ENCODE results near the gene TBC1D1.

TBC1D1 gene

DNA sequence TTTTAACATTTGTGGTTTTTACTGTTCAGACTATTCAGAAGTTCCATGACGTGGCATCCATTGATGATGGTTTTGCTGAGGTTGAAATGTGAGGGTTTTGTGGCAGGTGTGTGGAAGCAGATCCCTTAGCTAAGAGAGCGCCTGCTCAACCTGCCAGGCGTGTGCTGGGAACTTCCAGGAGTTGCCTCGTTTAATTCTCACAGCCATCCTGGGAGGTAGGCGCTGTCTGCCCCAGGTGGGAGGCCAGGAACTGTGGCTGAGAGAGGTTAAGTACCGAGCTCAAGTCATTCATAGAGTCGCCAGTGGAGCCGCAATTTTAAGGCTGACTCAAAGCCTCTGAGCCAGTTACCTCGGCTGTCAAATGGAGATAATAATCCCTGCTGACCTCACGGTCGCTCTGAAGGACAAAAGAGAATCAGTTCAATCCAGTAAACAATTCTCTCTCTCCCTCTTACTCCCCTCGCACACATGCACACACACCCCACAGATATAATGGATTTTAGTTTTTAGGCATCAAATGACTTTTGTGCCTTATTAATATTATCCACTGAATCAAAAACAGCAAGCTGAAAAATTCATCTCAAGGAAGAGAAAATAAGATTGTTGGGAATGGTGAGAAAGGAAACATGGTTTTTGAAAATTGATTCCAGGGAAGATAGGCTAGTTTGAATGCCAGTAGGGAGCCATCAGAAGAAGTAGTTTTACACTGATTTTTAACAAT lies 240.6 kb downstream of the TBC1D1 start:
- TF ChIP-seq JUND (IDR thresholded peaks at IDR 0.05; ENCODE audit: low read depth) = no peak
- in situ Hi-C loops (cut with HindIII; ENCODE audit: low pct_unique_long_range_greater_than_20kb, low sequenced_read_pairs) = no loop called here
- no peak for DNase-seq (ENCODE audit: low read depth in 1 of 2, low spot score in 1 of 2)

GRCh38 chr4:38132107-38132673 lies 241.3 kb downstream of the TBC1D1 start:
- TF ChIP-seq JUND (IDR thresholded peaks at IDR 0.05; ENCODE audit: low read depth) = no peak
- in situ Hi-C loops (cut with HindIII; ENCODE audit: low pct_unique_long_range_greater_than_20kb, low sequenced_read_pairs) = no loop called here
- no peak for DNase-seq (ENCODE audit: low read depth in 1 of 2, low spot score in 1 of 2)

DNA sequence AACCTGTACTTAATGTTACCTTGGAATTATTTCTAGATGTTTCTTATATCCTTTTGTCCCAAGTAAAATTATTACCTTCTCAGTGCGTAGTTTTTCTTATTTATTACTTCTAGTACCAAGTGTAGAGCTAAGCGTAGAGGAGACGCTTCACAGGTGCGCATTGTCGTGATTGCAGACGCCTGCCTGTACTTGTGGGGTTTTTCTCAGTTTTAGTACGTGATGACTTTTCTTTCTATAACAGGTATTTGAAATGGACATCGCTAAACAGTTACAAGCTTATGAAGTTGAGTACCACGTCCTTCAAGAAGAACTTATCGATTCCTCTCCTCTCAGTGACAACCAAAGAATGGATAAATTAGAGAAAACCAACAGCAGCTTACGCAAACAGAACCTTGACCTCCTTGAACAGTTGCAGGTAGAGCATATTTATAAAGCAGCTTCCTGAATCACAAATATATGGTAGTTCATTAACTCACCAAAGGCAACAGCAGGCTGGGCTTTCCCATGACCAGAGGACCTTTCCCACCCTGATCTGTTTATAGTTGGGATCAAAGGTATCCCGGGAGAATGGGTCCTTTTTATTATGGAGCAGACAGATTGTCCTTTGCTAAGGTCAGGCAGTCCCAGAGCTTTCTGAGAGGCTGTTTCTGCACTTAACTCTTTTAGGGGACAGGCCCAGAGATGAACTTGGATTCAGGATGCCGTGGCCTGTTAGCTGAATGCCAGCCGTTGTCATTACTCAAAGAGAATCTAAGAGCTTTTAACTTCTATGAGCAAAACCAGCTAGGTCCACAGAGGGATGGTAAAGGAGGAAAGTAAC lies 242.2 kb downstream of the TBC1D1 start:
- in situ Hi-C loops (cut with HindIII; ENCODE audit: low pct_unique_long_range_greater_than_20kb, low sequenced_read_pairs) = no loop called here
- no peak for TF ChIP-seq JUND (IDR thresholded peaks at IDR 0.05; ENCODE audit: low read depth)

GRCh38 chr4:38133711-38134480 lies 243.0 kb downstream of the TBC1D1 start:
- in situ Hi-C loops (cut with HindIII; ENCODE audit: low pct_unique_long_range_greater_than_20kb, low sequenced_read_pairs) = no loop called here
- DNase-seq (ENCODE audit: low read depth in 1 of 2, low spot score in 1 of 2) = no peak
- no peak for TF ChIP-seq JUND (IDR thresholded peaks at IDR 0.05; ENCODE audit: low read depth)

More for the DNA sequence above, 242.2 kb downstream of the TBC1D1 start:
- no peak for DNase-seq (ENCODE audit: low read depth in 1 of 2, low spot score in 1 of 2)

- TF ChIP-seq JUND (IDR thresholded peaks at IDR 0.05; ENCODE audit: low read depth) = no peak
- in situ Hi-C loops (cut with HindIII; ENCODE audit: low pct_unique_long_range_greater_than_20kb, low sequenced_read_pairs) = no loop called here
- no peak for DNase-seq (ENCODE audit: low read depth in 1 of 2, low spot score in 1 of 2)
Observed at GRCh38 chr4:38135201-38135600, 244.3 kb downstream of the TBC1D1 start.

DNA sequence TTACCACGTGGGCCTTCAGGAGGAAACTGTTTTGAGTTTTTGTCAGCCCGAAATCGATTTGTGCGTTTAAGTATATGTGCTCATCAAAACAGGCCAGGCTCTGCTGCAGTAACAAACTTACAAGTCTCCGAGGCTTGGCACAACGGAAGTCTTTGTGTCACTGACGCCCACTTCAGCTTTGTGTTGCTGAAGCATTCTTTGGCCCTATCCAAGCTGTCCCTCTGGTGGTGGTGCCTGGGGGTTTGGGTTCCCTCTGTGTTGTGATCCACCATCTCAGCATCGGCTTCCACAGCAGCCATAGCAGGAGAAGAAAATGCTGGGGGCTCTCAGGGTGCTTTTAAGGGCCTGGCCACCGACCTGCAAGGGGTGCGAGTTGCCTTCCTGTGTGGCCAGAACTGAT lies 245.7 kb downstream of the TBC1D1 start:
- no peak for TF ChIP-seq JUND (IDR thresholded peaks at IDR 0.05; ENCODE audit: low read depth)
- in situ Hi-C loops (cut with HindIII; ENCODE audit: low pct_unique_long_range_greater_than_20kb, low sequenced_read_pairs) = no loop called here
- no peak for DNase-seq (ENCODE audit: low read depth in 1 of 2, low spot score in 1 of 2)

GRCh38 chr4:38137080-38137479 lies 246.2 kb downstream of the TBC1D1 start:
- in situ Hi-C loops (cut with HindIII; ENCODE audit: low pct_unique_long_range_greater_than_20kb, low sequenced_read_pairs) = no loop called here
- DNase-seq (ENCODE audit: low read depth in 1 of 2, low spot score in 1 of 2) = no peak
- TF ChIP-seq JUND (IDR thresholded peaks at IDR 0.05; ENCODE audit: low read depth) = no peak

- in situ Hi-C loops (cut with HindIII; ENCODE audit: low pct_unique_long_range_greater_than_20kb, low sequenced_read_pairs) = no loop called here
- no peak for TF ChIP-seq JUND (IDR thresholded peaks at IDR 0.05; ENCODE audit: low read depth)
- DNase-seq (ENCODE audit: low read depth in 1 of 2, low spot score in 1 of 2) = no peak
Observed at GRCh38 chr4:38138363-38138762, 247.5 kb downstream of the TBC1D1 start.

GRCh38 chr4:38139187-38139586 lies 248.3 kb downstream of the TBC1D1 start:
- no peak for DNase-seq (ENCODE audit: low read depth in 1 of 2, low spot score in 1 of 2)
- TF ChIP-seq JUND (IDR thresholded peaks at IDR 0.05; ENCODE audit: low read depth) = no peak
- in situ Hi-C loops (cut with HindIII; ENCODE audit: low pct_unique_long_range_greater_than_20kb, low sequenced_read_pairs) = no loop called here

DNA sequence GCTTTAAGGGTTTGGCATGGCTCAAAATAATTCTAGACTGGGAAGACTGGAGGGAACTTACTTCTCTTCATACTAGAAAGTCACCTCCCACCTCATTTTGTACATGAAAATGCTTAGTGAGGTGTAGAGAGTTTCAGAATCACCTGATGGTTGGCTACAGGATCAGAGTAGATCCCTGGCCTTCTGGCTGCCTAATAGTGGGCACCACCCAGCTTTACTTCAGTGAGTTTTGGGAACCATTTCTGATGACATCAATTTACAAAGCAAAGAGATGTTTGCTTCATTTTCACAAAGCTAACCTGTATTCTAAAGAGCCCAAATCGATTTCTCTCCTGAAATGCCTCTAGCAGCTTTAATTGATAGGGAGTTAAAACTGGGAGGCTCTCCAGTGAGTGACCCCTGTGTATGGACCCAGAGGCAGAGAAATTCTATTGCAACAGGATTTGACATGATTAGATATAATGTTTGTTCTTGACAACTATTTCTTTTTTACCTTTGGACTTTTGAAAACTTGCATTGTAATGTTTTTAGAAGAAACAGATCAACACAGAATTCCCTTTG lies 249.8 kb downstream of the TBC1D1 start:
- TF ChIP-seq JUND (IDR thresholded peaks at IDR 0.05; ENCODE audit: low read depth) = no peak
- in situ Hi-C loops (cut with HindIII; ENCODE audit: low pct_unique_long_range_greater_than_20kb, low sequenced_read_pairs) = no loop called here
- no peak for DNase-seq (ENCODE audit: low read depth in 1 of 2, low spot score in 1 of 2)

DNA sequence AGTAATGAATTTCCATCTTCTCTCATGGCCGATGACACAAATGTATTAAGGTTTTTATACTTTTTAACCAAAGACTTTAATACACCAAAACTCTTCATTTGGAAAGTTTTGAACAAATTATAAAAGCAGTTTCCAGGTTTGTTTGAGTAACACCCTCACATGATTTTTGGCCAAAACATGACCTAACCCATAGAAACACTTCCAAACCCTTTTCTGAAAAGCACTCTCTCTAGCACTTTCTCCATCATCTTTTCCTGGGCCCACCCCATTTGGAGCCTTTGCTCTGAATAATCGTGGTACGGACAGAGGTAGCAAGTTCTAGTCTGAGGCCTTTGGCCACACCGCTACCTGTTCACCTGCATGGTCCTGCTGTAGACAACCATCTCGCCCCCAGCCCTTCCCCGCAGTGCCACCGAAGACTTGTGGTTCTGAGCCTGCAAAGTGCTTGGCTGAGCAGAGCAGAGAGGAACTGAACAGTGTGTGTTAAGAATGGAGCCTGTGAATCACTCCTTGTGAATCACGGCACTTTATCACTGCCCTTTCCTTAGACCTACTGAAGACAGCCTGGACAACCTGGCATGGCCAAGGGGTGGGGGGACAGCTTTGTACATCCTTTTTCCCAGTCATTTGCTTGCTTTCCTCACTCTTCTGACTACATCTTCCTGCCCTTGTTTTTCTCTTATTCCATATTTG lies 251.1 kb downstream of the TBC1D1 start:
- DNase-seq (ENCODE audit: low read depth in 1 of 2, low spot score in 1 of 2) = no peak
- in situ Hi-C loops (cut with HindIII; ENCODE audit: low pct_unique_long_range_greater_than_20kb, low sequenced_read_pairs) = no loop called here
- no peak for TF ChIP-seq JUND (IDR thresholded peaks at IDR 0.05; ENCODE audit: low read depth)

DNA sequence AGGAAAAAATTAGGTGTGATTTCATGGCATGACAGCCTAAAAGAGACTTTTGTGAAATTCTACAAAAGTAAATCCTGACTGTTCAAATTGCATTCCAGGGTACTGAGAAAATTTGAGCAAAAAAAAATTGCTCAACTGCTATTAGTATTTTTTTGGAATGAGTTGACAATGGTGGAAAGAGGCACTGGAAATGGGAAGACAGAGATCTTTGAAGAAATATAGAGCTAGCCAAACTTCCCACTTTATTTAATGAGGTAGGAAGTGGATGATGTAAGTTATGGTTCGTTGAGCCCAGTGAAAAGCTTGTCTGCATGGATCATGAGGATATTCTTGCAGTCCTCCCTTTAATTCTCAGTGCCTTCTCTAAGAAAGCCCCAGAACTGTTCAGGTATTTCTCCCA lies 253.1 kb downstream of the TBC1D1 start:
- TF ChIP-seq JUND (IDR thresholded peaks at IDR 0.05; ENCODE audit: low read depth) = no peak
- in situ Hi-C loops (cut with HindIII; ENCODE audit: low pct_unique_long_range_greater_than_20kb, low sequenced_read_pairs) = no loop called here
- DNase-seq (ENCODE audit: low read depth in 1 of 2, low spot score in 1 of 2) = no peak

Measured in T47D (cell line).